ENCODE results near the gene DDIT4. TPM values are rescaled to one million over a fixed set of nuclear protein-coding genes. Genes with fewer than 3 reads are reported as not detected.

The DDIT4 gene
- total RNA-seq, 1 donor from 2014 or later = 68.6 TPM

DNA sequence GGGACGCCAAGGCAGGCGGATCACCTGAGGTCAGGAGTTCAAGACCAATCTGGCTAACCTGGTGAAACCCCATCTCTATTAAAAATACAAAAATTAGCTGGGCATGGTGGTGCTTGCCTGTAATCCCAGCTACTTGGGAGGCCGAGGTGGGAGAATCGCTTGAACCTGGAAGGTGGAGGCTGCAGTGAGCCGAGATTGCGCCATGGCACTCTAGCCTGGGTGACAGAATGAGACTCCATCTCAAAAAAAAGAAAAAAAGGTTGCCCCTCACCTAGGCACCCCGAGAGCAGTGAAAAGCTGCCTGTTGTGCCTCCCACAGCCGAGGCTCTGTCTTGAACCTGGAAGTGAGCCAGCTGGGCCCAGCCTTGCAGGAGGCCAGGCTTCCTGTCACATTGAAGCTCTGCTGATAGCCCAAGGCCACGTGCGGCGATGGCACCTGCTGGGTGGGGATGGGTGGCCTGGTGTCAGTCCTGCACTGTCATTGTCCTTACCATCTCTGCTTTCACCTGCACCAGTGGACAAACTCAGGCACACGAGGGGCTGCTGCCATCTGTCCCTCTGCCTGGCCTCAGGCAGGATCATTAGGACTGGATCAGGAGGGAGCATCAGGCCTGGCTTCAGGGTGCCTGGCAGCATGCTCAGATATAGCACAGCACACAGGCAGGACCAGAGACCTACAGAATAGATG, 43.2 kb downstream of the DDIT4 start:
- Mint-ChIP-seq H3K4me3 (no peak overlapping the region), H3K27ac (ENCODE audit: unreplicated experiment) (no peak overlapping the region), H3K4me1 (peaks cover 37% of the 10 kb centered on the region), H3K36me3 (ENCODE audit: low read depth) (no peaks in the 10 kb centered on the region), H3K9me3 (no peaks in the 10 kb centered on the region), H3K27me3 (ENCODE audit: low read depth) (no peaks in the 10 kb centered on the region)
- no peak for DNase-seq (ENCODE audit: low read depth, low spot score)
- no peak for TF ChIP-seq CTCF (conservative IDR thresholded peaks at IDR 0.05)

GRCh38 chr10:72318418-72319262, 44.9 kb downstream of the DDIT4 start:
- Mint-ChIP-seq H3K4me3 (no peak overlapping the region), H3K36me3 (ENCODE audit: low read depth) (no peaks in the 10 kb centered on the region), H3K4me1 (peaks cover 37% of the 10 kb centered on the region), H3K27ac (ENCODE audit: unreplicated experiment) (no peak overlapping the region), H3K9me3 (no peaks in the 10 kb centered on the region), H3K27me3 (ENCODE audit: low read depth) (no peaks in the 10 kb centered on the region)
- no peak for TF ChIP-seq CTCF (conservative IDR thresholded peaks at IDR 0.05)
- no peak for DNase-seq (ENCODE audit: low read depth, low spot score)

DNA sequence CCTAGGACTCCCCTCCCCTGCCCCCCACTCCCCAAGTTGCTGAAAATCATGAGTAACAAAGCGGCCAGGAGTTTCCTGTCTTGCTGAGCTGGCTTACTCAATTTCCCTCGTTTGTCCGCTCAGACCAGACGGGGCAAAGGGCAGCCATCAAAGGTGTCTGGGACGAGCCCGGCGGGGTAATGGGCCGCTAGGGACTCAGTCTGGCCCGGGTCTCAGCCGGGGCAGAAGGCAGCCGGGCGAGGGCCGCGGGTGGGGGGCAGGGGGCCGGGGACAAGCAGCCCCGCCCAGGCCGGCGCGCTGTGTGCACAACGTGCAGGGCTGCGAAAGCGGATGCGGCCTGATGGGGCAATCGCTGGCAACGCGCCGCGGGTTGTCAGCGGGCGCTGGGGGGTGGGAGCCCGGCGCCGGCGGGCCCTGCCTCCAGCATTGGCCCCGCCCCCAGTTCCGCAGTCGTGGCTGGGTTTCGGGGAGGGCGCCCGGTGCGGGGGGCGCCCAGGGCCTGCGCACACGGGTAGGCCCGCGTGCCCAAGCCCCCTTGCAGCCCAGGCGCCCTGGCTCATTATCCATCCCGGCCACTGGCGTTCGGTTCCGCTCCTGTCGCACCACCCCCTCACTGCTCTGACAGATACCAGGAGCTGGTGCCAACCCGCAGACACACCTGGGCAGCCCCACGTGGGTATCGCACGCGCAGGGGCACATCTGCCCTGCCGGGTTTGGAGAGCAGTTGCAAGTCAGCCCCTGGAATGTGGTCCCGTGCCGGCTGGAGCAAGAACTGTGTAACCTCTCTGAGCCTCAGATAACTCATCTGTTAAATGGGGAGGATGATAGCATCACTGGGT, 45.9 kb downstream of the DDIT4 start:
- Mint-ChIP-seq H3K27ac (ENCODE audit: unreplicated experiment) (peak overlapping the region; percentile 62), H3K4me1 (peaks cover 45% of the 10 kb centered on the region), H3K9me3 (no peaks in the 10 kb centered on the region), H3K36me3 (ENCODE audit: low read depth) (no peaks in the 10 kb centered on the region), H3K4me3 (no peak overlapping the region), H3K27me3 (ENCODE audit: low read depth) (no peaks in the 10 kb centered on the region)
- DNase-seq (ENCODE audit: low read depth, low spot score) = peak; percentile 47
- TF ChIP-seq CTCF (conservative IDR thresholded peaks at IDR 0.05) = no peak

DNA sequence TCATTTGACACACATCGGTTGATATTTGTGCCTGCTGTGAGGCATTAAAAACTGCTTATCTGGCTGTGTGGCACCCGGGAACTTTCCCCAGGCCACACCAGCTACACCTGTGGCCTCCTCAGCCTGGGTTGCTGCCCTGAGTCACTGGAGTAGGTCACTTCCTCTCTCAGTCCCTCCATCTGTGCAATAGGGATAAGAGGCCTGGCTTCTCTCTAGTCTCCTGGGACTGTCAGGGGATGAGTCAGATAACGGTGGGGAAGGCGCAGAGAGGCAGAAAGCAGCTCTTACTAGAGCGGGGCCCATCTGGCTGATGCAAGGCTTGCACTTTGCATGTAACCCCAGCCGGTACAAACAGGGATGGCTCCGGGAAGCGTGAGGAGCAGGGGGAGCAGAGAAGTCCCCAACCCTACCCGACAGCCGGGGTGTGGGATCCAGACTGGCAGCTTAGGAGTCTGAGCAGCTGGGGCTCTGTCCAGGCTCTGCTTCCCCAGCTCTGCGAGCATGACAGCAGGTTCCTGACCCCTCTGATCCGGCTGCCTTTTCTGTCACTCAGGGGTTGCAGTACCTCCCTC, 47.0 kb downstream of the DDIT4 start:
- H3K4me1 Mint-ChIP-seq = peaks cover 47% of the 10 kb centered on the region
- H3K27ac Mint-ChIP-seq (ENCODE audit: unreplicated experiment) = peak overlapping the region; percentile 90
- peak; percentile 33 for DNase-seq (ENCODE audit: low read depth, low spot score)
- peak overlapping the region; percentile 36 for H3K4me3 Mint-ChIP-seq
- no peaks in the 10 kb centered on the region for H3K9me3 Mint-ChIP-seq
- H3K36me3 Mint-ChIP-seq (ENCODE audit: low read depth) = no peaks in the 10 kb centered on the region
- TF ChIP-seq CTCF (conservative IDR thresholded peaks at IDR 0.05) = no peak
- H3K27me3 Mint-ChIP-seq (ENCODE audit: low read depth) = no peaks in the 10 kb centered on the region

Measured in neural crest cell (in vitro differentiated cells).